H1 (cell line): ENCODE results near the gene SMYD3. TPM values are rescaled to one million over a fixed set of nuclear protein-coding genes. Genes with fewer than 3 reads are reported as not detected.

Experiments used
- POLR2AphosphoS5 ChIP-seq: IDR thresholded peaks from 2 replicates; pipeline ENCODE4 v1.6.1; 2011; ENCODE audit warnings: low read depth, low read length
- SAP30 ChIP-seq: fragments of 300-600 bp; sonication (generic); IDR thresholded peaks from 2 replicates; pipeline ENCODE4 v1.7.1; 2012; ENCODE audit warnings: low read length, moderate library complexity, mild to moderate bottlenecking, inconsistent platforms; ENCODE audit not compliant: insufficient read depth, insufficient replicate concordance
- SIN3A ChIP-seq, 2 experiments: IDR thresholded peaks in 1 of 2; conservative IDR thresholded peaks in 1 of 2; 2 replicates each; pipeline ENCODE4 v1.6.1; 2011 to 2012; ENCODE audit warnings: low read length in 2 of 2, improper control_type of control experiment in 1 of 2, low read depth in 1 of 2, mild to moderate bottlenecking in 1 of 2
- polyA plus RNA-seq, 7 experiments: library from polyadenylated mRNA; depleted of rRNA in 3 of 7; stranded (reverse) in 5 of 7; unstranded in 2 of 7; fragments of >200 nt in 5 of 7; fragments of 200-250 nt in 2 of 7; gene quantifications; 1 replicate in 5 of 7; 2 replicates in 1 of 7; 4 replicates in 1 of 7; pipeline versions ENCODE4 v1.2.1 to v1.2.3, GENCODE V29; 2011 to 2013; ENCODE audit warnings: missing spikeins in 2 of 7, mixed read lengths in 2 of 7
- total RNA-seq: library from RNA; stranded (reverse); fragmentation: NEBNext Ultra II Directional; extraction: Animal tissue kit (Norgen Biotek cat#: 25700); gene quantifications from 2 replicates; pipeline ENCODE4 v1.2.1, GENCODE V29; 2021

The SMYD3 gene
- total and polyA plus RNA-seq, 2 of the 8 experiments (the other 6 are each of a cell fraction or from before 2014, with no cell fraction given): 17.3 to 25.4 TPM

DNA sequence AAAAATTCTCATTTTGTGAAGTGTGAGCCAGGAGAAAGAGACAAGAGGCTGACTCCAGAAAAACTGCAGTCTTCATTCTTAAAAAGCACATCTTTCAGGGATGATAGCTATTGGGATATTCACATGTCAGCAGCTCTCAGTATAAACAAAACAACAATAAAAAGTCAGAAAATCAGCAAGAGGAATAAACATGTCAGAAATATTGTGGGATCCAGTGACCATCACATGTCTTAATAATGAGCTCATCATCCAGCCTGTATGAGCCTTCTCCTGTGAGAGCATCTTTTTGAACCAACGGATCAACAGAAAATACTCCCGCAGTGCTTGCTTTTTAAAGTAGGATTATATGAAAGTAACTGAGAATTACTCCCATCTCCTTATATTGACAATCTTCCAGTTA, 241.6 kb downstream of the SMYD3 start (continued):
- TF ChIP-seq SIN3A (conservative IDR thresholded peaks at IDR 0.05 in 1 of 2, IDR thresholded peaks at IDR 0.05 in 1 of 2; ENCODE audit: low read depth in 1 of 2, low read length in 2 of 2): no peak
- no peak for TF ChIP-seq SAP30
- TF ChIP-seq POLR2AphosphoS5: no peak
- TF ChIP-seq, all 59 proteins: peak for 0
